HepG2 (cell line): ENCODE measurements around the gene TRIM67. TPM values are rescaled to one million over a fixed set of nuclear protein-coding genes. Genes with fewer than 3 reads are reported as not detected.

Source experiments
- ZHX2 ChIP-seq, 2 experiments: sonication (generic) in 1 of 2; formaldehyde crosslinking in 1 of 2; IDR thresholded peaks; 2 replicates each; pipeline versions ENCODE4 v1.6.1 to v1.9.0; 2014 to 2022; ENCODE audit warnings: antibody characterized with exemption in 1 of 2, borderline replicate concordance in 1 of 2, inconsistent platforms in 1 of 2, low read depth in 1 of 2, missing genetic modification reagents in 1 of 2
- ZNF260 ChIP-seq: sonication (generic); formaldehyde crosslinking; IDR thresholded peaks from 2 replicates; pipeline ENCODE4 v1.4.0; 2020; ENCODE audit warnings: missing genetic modification reagents, low read depth, mild to moderate bottlenecking, borderline replicate concordance
- ZNF570 ChIP-seq: sonication (generic); formaldehyde crosslinking; IDR thresholded peaks from 2 replicates; pipeline ENCODE4 v1.4.0; 2020; ENCODE audit warnings: mild to moderate bottlenecking, missing genetic modification reagents, borderline replicate concordance
- ZNF766 ChIP-seq: sonication (generic); formaldehyde crosslinking; IDR thresholded peaks from 2 replicates; pipeline ENCODE4 v1.5.0; 2020; ENCODE audit warnings: missing genetic modification reagents, borderline replicate concordance
- polyA plus RNA-seq, 8 experiments: library from polyadenylated mRNA; depleted of rRNA in 3 of 8; stranded (reverse) in 7 of 8; unstranded in 1 of 8; fragments of >200 nt; fragmentation: Illumina TruSeq in 4 of 8; extraction: Trizol in 4 of 8; gene quantifications; 2 replicates each; pipeline versions ENCODE4 v1.2.1 to v1.2.3, GENCODE V29; 2011 to 2016; ENCODE audit warnings: low read depth in 4 of 8, missing spikeins in 1 of 8, mixed read lengths in 1 of 8; ENCODE audit not compliant: insufficient read depth in 1 of 8
- total RNA-seq, 5 experiments: library from RNA; depleted of rRNA; stranded (reverse); fragments of >200 nt; fragmentation: Illumina TruSeq; extraction: Trizol; gene quantifications; 2 replicates each; pipeline ENCODE4 v1.2.3, GENCODE V29; 2016; ENCODE audit warnings: low read depth in 1 of 5
- TF ChIP-seq, protein P1 (sequence below): sonication (generic); formaldehyde crosslinking; IDR thresholded peaks from 2 replicates; pipeline ENCODE4 v1.5.1; 2020; ENCODE audit warnings: mild to moderate bottlenecking, missing genetic modification reagents, borderline replicate concordance

The TRIM67 gene
- total and polyA plus RNA-seq, 2 of the 13 experiments (the other 11 are each of a cell fraction or from before 2014, with no cell fraction given) = not detected

GRCh38 chr1:231183639-231184590 lies 22.1 kb downstream of the TRIM67 start (continued):
- TF ChIP-seq ZHX2 (IDR thresholded peaks at IDR 0.05; ENCODE audit: low read depth) = no peak
- no peak for TF ChIP-seq ZHX2 (CRISPR knock-in tag; IDR thresholded peaks at IDR 0.05; ENCODE audit: borderline replicate concordance)
- TF ChIP-seq ZNF260 (CRISPR knock-in tag) = no peak
- no peak for TF ChIP-seq ZNF766 (CRISPR knock-in tag)
- no peak for TF ChIP-seq ZNF570 (CRISPR knock-in tag)
- TF ChIP-seq, protein P1, sequence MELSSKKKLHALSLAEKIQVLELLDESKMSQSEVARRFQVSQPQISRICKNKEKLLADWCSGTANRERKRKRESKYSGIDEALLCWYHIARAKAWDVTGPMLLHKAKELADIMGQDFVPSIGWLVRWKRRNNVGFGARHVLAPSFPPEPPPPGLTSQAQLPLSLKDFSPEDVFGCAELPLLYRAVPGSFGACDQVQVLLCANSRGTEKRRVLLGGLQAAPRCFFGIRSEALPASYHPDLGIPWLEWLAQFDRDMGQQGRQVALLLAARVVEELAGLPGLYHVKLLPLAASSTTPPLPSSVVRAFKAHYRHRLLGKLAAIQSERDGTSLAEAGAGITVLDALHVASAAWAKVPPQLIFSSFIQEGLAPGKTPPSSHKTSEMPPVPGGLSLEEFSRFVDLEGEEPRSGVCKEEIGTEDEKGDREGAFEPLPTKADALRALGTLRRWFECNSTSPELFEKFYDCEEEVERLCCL (CRISPR knock-in tag) = no peak
